Endodermal cell (in vitro differentiated cells): ENCODE data around the gene SH3GLB1. TPM values are rescaled to one million over a fixed set of nuclear protein-coding genes. Genes with fewer than 3 reads are reported as not detected.

Source experiments
- DNase-seq: peaks from one replicate; pipeline ENCODE4 v3.0.0-alpha.2; 2017
- H3K27ac ChIP-seq: 2 replicates; pipeline ENCODE4 v1.5.1; 2013; ENCODE audit warnings: mild to moderate bottlenecking, low read depth, low read length, moderate library complexity
- H3K27me3 ChIP-seq: 2 replicates; pipeline ENCODE4 v1.6.1; 2013; ENCODE audit warnings: mild to moderate bottlenecking, low read length, moderate library complexity; ENCODE audit not compliant: insufficient read depth, control insufficient read depth, poor library complexity, severe bottlenecking
- H3K36me3 ChIP-seq: 2 replicates; pipeline ENCODE4 v1.7.0; 2013; ENCODE audit warnings: mild to moderate bottlenecking, low read length, moderate library complexity; ENCODE audit not compliant: control insufficient read depth, insufficient read depth
- H3K4me1 ChIP-seq: one replicate; pipeline ENCODE4 v1.7.0; 2013; ENCODE audit warnings: low read length; ENCODE audit not compliant: control insufficient read depth, insufficient read depth
- H3K4me3 ChIP-seq: 2 replicates; pipeline ENCODE4 v1.5.1; 2013; ENCODE audit warnings: mild to moderate bottlenecking, low read length, moderate library complexity
- H3K9ac ChIP-seq: 2 replicates; pipeline ENCODE4 v1.6.1; 2013; ENCODE audit warnings: mild to moderate bottlenecking, low read length, moderate library complexity; ENCODE audit not compliant: poor library complexity, severe bottlenecking; ENCODE audit errors: extremely low read depth
- H3K9me3 ChIP-seq: 2 replicates; pipeline ENCODE4 v1.6.1; 2013; ENCODE audit warnings: mild to moderate bottlenecking, low read length, moderate library complexity; ENCODE audit not compliant: control insufficient read depth
- H3K27ac Mint-ChIP-seq: 2 replicates; pipeline ENCODE4 v1.8.0; 2020; ENCODE audit warnings: mixed read lengths
- H3K27me3 Mint-ChIP-seq: 2 replicates; pipeline ENCODE4 v1.8.0; 2021; ENCODE audit warnings: mild to moderate bottlenecking, mixed read lengths; ENCODE audit not compliant: insufficient read depth
- H3K36me3 Mint-ChIP-seq: 2 replicates; pipeline ENCODE4 v1.8.0; 2020; ENCODE audit warnings: low read depth, mixed read lengths
- H3K4me1 Mint-ChIP-seq: 2 replicates; pipeline ENCODE4 v1.8.0; 2020; ENCODE audit warnings: mixed read lengths
- H3K4me3 Mint-ChIP-seq: 2 replicates; pipeline ENCODE4 v1.8.0; 2020; ENCODE audit warnings: mild to moderate bottlenecking, moderate library complexity, mixed read lengths
- H3K9me3 Mint-ChIP-seq: 2 replicates; pipeline ENCODE4 v1.8.0; 2020; ENCODE audit warnings: mild to moderate bottlenecking, mixed read lengths
- CTCF ChIP-seq: fragments of 200-600 bp; sonication (generic); conservative IDR thresholded peaks from 2 replicates; pipeline ENCODE4 v1.5.0; 2021; ENCODE audit warnings: antibody characterized with exemption, mild to moderate bottlenecking
- WGBS, 2 experiments: methylation state at CpG; one replicate each; pipeline versions ENCODE4 v1.1.5 to v1.1.7; 2013; ENCODE audit warnings: missing lambda C conversion rate in 2 of 2, mixed read lengths in 1 of 2; ENCODE audit not compliant: insufficient coverage in 1 of 2, insufficient read length in 1 of 2; 5-methylcytosine and 5-hydroxymethylcytosine counted together
- total RNA-seq, 2 donors: library from RNA; stranded (reverse); fragmentation: NEBNext Ultra II Directional in 1 of 2; extraction: Animal tissue kit (Norgen Biotek cat#: 25700) in 1 of 2; gene quantifications; 2 replicates in 1 of 2; 3 replicates in 1 of 2; pipeline ENCODE4 v1.2.1, GENCODE V29; 2021

The SH3GLB1 gene
- total RNA-seq, 2 donors from 2014 or later = 52.5 to 64.8 TPM

GRCh38 chr1:86687595-86687994 lies 16.8 kb upstream of the SH3GLB1 start:
- TF ChIP-seq CTCF = no peak
- Histone ChIP-seq H3K4me1 (no peaks in the 10 kb centered on the region), H3K9ac (no peak overlapping the region), H3K27me3 (no peaks in the 10 kb centered on the region), H3K9me3 (no peaks in the 10 kb centered on the region), H3K4me3 (no peak overlapping the region), H3K27ac (no peak overlapping the region), H3K36me3 (no peaks in the 10 kb centered on the region)
- Mint-ChIP-seq H3K9me3 (no peaks in the 10 kb centered on the region), H3K4me3 (no peak overlapping the region), H3K27me3 (no peaks in the 10 kb centered on the region), H3K36me3 (no peaks in the 10 kb centered on the region), H3K4me1 (no peaks in the 10 kb centered on the region), H3K27ac (no peak overlapping the region)
- DNase-seq = no peak
- WGBS, 2 experiments = no CpG with 5 or more reads among the region's 1 CpG

- WGBS, 2 experiments = 55 to 66% methylated on average over 5 to 6 of the region's 6 CpGs
- Histone ChIP-seq H3K9me3 (no peaks in the 10 kb centered on the region), H3K9ac (no peak overlapping the region), H3K4me3 (no peak overlapping the region), H3K4me1 (no peaks in the 10 kb centered on the region), H3K27ac (no peak overlapping the region), H3K27me3 (no peaks in the 10 kb centered on the region), H3K36me3 (no peaks in the 10 kb centered on the region)
- Mint-ChIP-seq H3K4me1 (peaks cover 5% of the 10 kb centered on the region), H3K27ac (no peak overlapping the region), H3K36me3 (no peaks in the 10 kb centered on the region), H3K4me3 (no peak overlapping the region), H3K9me3 (no peaks in the 10 kb centered on the region), H3K27me3 (no peaks in the 10 kb centered on the region)
- TF ChIP-seq CTCF = no peak
- DNase-seq = no peak
Observed at GRCh38 chr1:86692641-86693040, 11.7 kb upstream of the SH3GLB1 start.

- H3K27me3 ChIP-seq = no peaks in the 10 kb centered on the region
- no peak overlapping the region for H3K9ac ChIP-seq
- H3K4me1 ChIP-seq = no peaks in the 10 kb centered on the region
- H3K36me3 Mint-ChIP-seq = no peaks in the 10 kb centered on the region
- H3K27ac Mint-ChIP-seq = no peak overlapping the region
- H3K4me3 Mint-ChIP-seq = no peak overlapping the region
- H3K27me3 Mint-ChIP-seq = no peaks in the 10 kb centered on the region
- no peak for TF ChIP-seq CTCF
- no peak overlapping the region for H3K4me3 ChIP-seq
- no peaks in the 10 kb centered on the region for H3K9me3 ChIP-seq
- 70 to 90% methylated on average over 2 of the region's 2 CpGs for WGBS, 2 experiments
- no peak for DNase-seq
- H3K4me1 Mint-ChIP-seq = peaks cover 5% of the 10 kb centered on the region
- H3K36me3 ChIP-seq = no peaks in the 10 kb centered on the region
- H3K27ac ChIP-seq = no peak overlapping the region
- H3K9me3 Mint-ChIP-seq = no peaks in the 10 kb centered on the region
Observed at GRCh38 chr1:86695400-86695799, 9.0 kb upstream of the SH3GLB1 start.
